T-helper 1 cell treated with Interleukin-12 subunit alpha and Interleukin-12 subunit beta and Interleukin-4 antibody, amounts not matched to agents 30 μg/mL and 1 μg/mL, for 36 hours (primary cell): ENCODE measurements around the gene CTCF.

Source experiments
- H3K27ac Mint-ChIP-seq: one replicate; pipeline ENCODE4 v1.8.0; 2021; ENCODE audit warnings: mild to moderate bottlenecking, mixed read lengths
- H3K27me3 Mint-ChIP-seq: one replicate; pipeline ENCODE4 v1.8.0; 2021; ENCODE audit warnings: low read depth, mixed read lengths
- H3K36me3 Mint-ChIP-seq: one replicate; pipeline ENCODE4 v1.8.0; 2021; ENCODE audit warnings: low read depth, mixed read lengths
- H3K4me1 Mint-ChIP-seq: one replicate; pipeline ENCODE4 v1.8.0; 2021; ENCODE audit warnings: low read depth, mixed read lengths
- H3K4me3 Mint-ChIP-seq: one replicate; pipeline ENCODE4 v1.8.0; 2021; ENCODE audit warnings: mild to moderate bottlenecking, moderate library complexity, mixed read lengths
- H3K9me3 Mint-ChIP-seq: one replicate; pipeline ENCODE4 v1.8.0; 2021; ENCODE audit warnings: mixed read lengths

CTCF gene

DNA sequence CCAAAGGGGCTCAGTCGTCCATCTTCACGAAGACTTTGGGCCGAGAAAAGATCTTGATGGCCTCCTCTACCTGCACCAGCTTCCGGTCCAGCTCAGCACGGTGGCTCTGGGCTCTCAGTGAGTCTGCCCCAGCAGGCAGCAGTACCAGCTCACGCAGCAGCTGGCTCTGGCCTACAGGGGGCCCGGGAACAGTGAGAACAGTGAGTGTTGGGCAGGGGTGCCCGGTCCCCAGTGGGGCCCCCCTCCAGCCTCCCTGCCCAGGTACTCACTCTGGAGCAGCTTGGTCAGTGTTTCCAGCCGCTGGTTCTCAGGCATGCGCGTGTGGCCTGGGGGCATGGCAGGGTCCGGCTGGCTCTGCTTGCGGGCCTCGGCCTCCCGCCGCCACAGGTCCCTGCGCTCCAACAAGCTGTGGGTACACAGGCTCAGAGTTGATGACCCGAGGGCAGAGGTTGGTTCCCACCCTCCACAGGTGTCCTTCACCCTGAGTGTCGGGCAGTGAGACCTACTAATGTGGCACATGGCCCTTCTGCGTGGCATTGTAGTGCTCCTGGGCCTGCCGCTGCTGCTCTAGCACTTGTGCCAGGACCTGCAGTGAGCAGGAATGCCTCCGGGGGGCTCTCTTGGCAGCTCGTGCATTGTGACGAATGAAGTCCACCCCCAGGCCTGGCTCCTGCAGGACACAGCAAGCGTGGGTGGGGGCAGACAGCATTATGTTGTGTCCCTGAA lies 101.0 kb downstream of the CTCF start:
- no peaks in the 10 kb centered on the region for H3K9me3 Mint-ChIP-seq
- H3K36me3 Mint-ChIP-seq, result peaks cover 2% of the 10 kb centered on the region
- H3K27me3 Mint-ChIP-seq, result no peaks in the 10 kb centered on the region
- H3K4me3 Mint-ChIP-seq, result no peak overlapping the region
- H3K27ac Mint-ChIP-seq, result no peak overlapping the region
- H3K4me1 Mint-ChIP-seq, result peaks cover 25% of the 10 kb centered on the region

- H3K36me3 Mint-ChIP-seq, result peaks cover 2% of the 10 kb centered on the region
- H3K27ac Mint-ChIP-seq, result no peak overlapping the region
- no peaks in the 10 kb centered on the region for H3K27me3 Mint-ChIP-seq
- peaks cover 22% of the 10 kb centered on the region for H3K4me1 Mint-ChIP-seq
- no peak overlapping the region for H3K4me3 Mint-ChIP-seq
- H3K9me3 Mint-ChIP-seq, result no peaks in the 10 kb centered on the region
Observed at GRCh38 chr16:67663877-67664222, 101.5 kb downstream of the CTCF start.

DNA sequence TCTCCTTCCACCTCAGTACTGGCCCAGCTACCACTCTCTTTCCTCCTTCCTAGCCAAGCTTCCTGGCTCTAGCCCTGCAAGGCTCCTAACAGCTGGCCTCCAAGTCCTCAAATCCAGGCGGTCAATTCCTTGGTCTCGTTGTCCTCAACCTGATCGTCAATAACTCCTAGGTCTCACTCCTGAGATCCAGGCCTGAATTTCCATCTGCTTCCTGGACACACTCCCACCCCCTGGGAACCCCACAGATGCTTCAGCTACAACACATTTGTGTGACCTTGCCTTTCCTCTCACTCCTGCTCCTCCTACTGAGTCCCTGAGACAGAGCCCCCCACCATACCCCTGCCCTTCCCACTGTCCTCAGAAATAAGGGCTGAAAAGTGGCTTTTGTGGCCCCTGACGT lies 101.9 kb downstream of the CTCF start:
- H3K4me3 Mint-ChIP-seq, result peak overlapping the region; percentile 42
- peaks cover 18% of the 10 kb centered on the region for H3K4me1 Mint-ChIP-seq
- no peaks in the 10 kb centered on the region for H3K27me3 Mint-ChIP-seq
- no peaks in the 10 kb centered on the region for H3K9me3 Mint-ChIP-seq
- H3K36me3 Mint-ChIP-seq, result peaks cover 2% of the 10 kb centered on the region
- no peak overlapping the region for H3K27ac Mint-ChIP-seq

GRCh38 chr16:67664871-67665270 lies 102.5 kb downstream of the CTCF start:
- Mint-ChIP-seq H3K4me3 (peak overlapping the region; percentile 42), H3K9me3 (no peaks in the 10 kb centered on the region)

GRCh38 chr16:67665598-67665997 lies 103.3 kb downstream of the CTCF start:
- H3K27me3 Mint-ChIP-seq, result no peaks in the 10 kb centered on the region
- H3K36me3 Mint-ChIP-seq, result peaks cover 2% of the 10 kb centered on the region
- H3K27ac Mint-ChIP-seq, result peak overlapping the region; percentile 9
- peaks cover 20% of the 10 kb centered on the region for H3K4me1 Mint-ChIP-seq
- peak overlapping the region; percentile 71 for H3K4me3 Mint-ChIP-seq
- H3K9me3 Mint-ChIP-seq, result no peaks in the 10 kb centered on the region

More at GRCh38 chr16:67664871-67665270, 102.5 kb downstream of the CTCF start:
- Mint-ChIP-seq H3K4me1 (peaks cover 20% of the 10 kb centered on the region), H3K36me3 (peaks cover 2% of the 10 kb centered on the region), H3K27ac (no peak overlapping the region), H3K27me3 (no peaks in the 10 kb centered on the region)

- no peak overlapping the region for H3K27ac Mint-ChIP-seq
Observed at GRCh38 chr16:67666032-67666551, 103.8 kb downstream of the CTCF start.

DNA sequence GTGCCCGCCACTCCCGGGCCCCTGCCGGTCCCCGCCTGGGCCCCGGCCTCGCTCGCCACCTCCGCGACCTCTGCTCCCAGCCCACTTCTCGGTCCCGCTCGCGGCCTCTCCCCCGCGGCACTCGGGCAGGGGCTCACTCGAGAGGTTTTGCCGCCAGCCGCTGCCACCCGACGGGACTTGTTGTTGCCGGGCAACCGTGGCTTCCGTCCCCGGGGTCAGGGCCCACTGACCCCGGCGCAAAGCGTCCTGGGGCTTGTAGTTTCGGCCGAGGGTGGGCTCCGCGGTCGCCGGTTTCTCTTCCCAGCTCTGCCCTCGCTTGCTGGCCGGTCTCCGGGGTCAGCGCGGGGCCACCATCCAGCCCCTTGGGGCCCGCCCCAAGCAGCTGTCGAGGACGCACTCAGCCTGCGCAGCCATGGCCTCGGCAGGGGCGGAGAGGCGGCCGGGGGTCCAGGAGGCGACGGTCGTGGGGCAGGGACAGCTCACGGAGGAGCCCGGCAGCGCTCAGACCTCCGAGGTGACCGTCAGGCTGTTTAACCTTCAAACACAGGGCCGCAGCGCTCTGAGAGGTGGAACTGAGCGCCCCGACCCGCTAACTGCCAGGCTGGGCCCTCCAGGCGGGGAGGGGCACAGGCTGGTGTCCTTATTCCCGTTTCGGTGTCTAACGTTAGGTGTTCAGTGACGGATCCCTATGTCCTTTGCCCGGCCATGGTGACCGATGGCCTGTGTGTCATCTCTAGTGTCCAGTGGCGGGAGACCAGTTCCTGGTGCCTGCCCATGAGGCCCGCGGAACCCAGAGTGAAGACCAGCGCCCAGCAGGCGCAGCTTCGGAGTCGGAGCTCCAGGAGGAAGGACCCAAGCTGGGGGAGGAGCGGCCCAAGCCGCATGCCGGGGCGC lies 104.5 kb downstream of the CTCF start, which contains the start of the genes C16orf86 and ENKD1:
TSS of gene C16orf86 (plus strand) at position 256 of the 894 bp plus-strand sequence. CDS start at position 413, 157 bp downstream.
TSS of gene ENKD1 (minus strand) at position 192 of the 894 bp plus-strand sequence. CDS start 308 bp downstream, outside the sequence.
- no peaks in the 10 kb centered on the region for H3K27me3 Mint-ChIP-seq
- H3K27ac Mint-ChIP-seq, result peak within 1 kb of the TSS; percentile 69
- no peaks in the 10 kb centered on the region for H3K9me3 Mint-ChIP-seq
- H3K4me3 Mint-ChIP-seq, result peak within 1 kb of the TSS; percentile 86
- peaks cover 2% of the 10 kb centered on the region for H3K36me3 Mint-ChIP-seq
- peaks cover 14% of the 10 kb centered on the region for H3K4me1 Mint-ChIP-seq

More at GRCh38 chr16:67666032-67666551, 103.8 kb downstream of the CTCF start:
- Mint-ChIP-seq H3K27me3 (no peaks in the 10 kb centered on the region), H3K4me1 (peaks cover 19% of the 10 kb centered on the region), H3K4me3 (peak overlapping the region; percentile 71), H3K36me3 (peaks cover 2% of the 10 kb centered on the region), H3K9me3 (no peaks in the 10 kb centered on the region)

DNA sequence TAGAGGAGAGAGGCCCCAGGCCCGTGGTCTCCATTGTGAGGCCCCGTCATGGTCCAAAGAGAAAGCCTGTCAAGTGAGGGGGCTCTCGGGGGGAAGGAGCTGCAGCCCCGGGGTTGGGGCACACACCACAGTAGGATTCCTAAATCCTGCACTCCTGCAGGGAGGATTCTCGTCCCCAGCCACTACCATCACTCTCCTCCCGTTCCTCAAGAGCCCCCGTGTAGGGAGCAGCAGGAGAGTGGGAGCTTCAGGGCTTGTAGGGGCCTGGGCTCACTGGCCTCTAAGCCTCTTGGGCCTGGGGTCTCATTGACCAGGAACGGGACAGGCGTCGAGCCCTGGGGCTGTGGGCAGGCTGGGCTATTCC lies 105.1 kb downstream of the CTCF start:
- H3K4me3 Mint-ChIP-seq, result peak overlapping the region; percentile 86
- no peak overlapping the region for H3K27ac Mint-ChIP-seq
- no peaks in the 10 kb centered on the region for H3K9me3 Mint-ChIP-seq
- H3K4me1 Mint-ChIP-seq, result peaks cover 15% of the 10 kb centered on the region
- H3K36me3 Mint-ChIP-seq, result peaks cover 2% of the 10 kb centered on the region
- H3K27me3 Mint-ChIP-seq, result no peaks in the 10 kb centered on the region

DNA sequence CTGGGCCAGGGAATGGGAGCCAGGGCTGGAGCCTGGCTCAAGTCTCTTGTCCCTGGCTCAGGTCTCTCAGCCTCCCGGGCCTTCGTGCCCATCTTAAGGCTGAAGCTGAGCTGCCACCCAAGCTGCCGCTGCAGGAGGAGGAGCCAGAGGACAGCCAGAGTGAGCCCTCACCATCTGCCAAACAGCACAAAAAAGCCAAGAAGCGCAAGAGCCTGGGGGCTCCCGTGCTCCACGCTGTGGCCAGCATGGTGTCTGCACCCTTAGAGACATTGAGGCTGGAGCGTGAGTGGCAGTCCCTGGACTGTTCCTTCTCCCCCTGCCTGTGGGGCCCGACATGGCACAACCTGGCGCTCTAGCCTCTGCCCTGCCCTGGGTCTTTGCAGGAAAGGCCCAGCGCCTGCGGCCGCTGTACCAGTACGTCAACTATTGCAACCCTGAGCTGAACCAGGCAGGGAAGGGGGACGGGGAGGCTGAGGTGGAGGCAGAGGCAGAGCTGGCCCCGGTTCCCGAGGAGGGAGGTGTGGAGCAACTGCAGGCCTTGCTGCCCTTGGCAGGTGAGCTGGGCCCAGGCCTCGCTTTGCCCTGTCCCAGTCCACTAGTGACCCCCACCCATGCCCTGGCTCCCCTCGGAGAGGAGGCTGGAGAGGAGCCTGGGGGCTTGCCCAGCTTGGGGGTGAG lies 105.6 kb downstream of the CTCF start:
- no peak overlapping the region for H3K4me3 Mint-ChIP-seq
- H3K27me3 Mint-ChIP-seq, result no peaks in the 10 kb centered on the region
- H3K36me3 Mint-ChIP-seq, result peaks cover 2% of the 10 kb centered on the region
- H3K4me1 Mint-ChIP-seq, result peaks cover 19% of the 10 kb centered on the region
- no peaks in the 10 kb centered on the region for H3K9me3 Mint-ChIP-seq
- H3K27ac Mint-ChIP-seq, result no peak overlapping the region

- Mint-ChIP-seq H3K4me1 (peaks cover 19% of the 10 kb centered on the region), H3K4me3 (peak overlapping the region; percentile 11), H3K9me3 (no peaks in the 10 kb centered on the region), H3K36me3 (peaks cover 2% of the 10 kb centered on the region), H3K27me3 (no peaks in the 10 kb centered on the region), H3K27ac (no peak overlapping the region)
Observed at GRCh38 chr16:67668495-67669157, 106.3 kb downstream of the CTCF start.

- Mint-ChIP-seq H3K27ac (peak overlapping the region; percentile 8), H3K9me3 (no peaks in the 10 kb centered on the region), H3K27me3 (no peaks in the 10 kb centered on the region), H3K4me1 (peaks cover 14% of the 10 kb centered on the region), H3K4me3 (no peak overlapping the region), H3K36me3 (no peaks in the 10 kb centered on the region)
Observed at GRCh38 chr16:67669499-67670101, 107.3 kb downstream of the CTCF start.

GRCh38 chr16:67672306-67672705 lies 110.0 kb downstream of the CTCF start:
- Mint-ChIP-seq H3K27me3 (no peaks in the 10 kb centered on the region), H3K9me3 (no peaks in the 10 kb centered on the region), H3K36me3 (no peaks in the 10 kb centered on the region), H3K4me3 (no peak overlapping the region), H3K27ac (no peak overlapping the region), H3K4me1 (peaks cover 8% of the 10 kb centered on the region)

DNA sequence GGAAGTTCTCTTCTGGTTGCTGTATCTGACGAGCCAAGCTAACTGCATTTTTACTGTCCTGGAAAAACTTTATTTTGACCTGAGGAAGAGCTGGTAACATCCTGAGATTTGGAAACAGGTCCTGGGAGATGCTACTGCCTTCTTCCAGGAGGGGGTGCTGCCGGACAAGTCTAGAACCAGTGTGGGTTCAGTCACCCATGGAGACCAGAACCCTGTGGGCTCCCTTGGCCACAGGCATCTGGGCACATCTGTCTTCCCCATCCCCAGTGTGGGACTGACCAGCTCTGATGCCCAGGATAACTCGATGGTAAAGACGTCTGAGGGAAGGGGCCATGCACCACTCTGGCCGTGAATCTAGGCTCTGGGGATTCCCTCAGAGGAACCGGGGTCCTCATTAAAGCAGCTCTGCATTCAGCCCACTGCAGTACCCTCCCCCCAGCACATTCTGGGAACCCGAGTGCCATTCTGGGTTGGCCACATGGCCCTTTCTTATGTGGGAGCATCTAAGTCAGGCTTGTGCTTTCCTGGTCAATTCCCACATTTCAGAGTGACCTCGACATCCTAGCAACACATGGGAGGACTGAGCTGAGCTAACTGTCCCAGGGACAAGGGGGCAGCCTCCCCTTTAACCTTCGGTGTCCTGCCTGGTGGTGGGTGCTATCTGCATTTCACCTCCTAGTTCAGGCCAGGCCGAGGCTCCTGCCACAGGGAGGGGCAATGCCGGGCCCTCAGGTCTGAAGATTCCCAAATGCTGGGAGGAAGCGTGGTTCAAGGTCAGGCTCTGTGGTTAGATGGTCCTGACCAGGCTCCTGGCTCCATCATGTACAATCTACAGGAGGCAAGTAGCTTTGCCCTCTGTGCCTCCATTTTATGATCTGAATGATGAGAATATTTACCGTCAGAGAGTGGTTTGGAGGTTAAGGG lies 110.7 kb downstream of the CTCF start:
- Mint-ChIP-seq H3K27ac (no peak overlapping the region), H3K27me3 (no peaks in the 10 kb centered on the region), H3K4me3 (no peak overlapping the region), H3K4me1 (peaks cover 6% of the 10 kb centered on the region), H3K36me3 (no peaks in the 10 kb centered on the region), H3K9me3 (no peaks in the 10 kb centered on the region)
